ENCODE measurements around the gene MAPK4.

MAPK4 gene

DNA sequence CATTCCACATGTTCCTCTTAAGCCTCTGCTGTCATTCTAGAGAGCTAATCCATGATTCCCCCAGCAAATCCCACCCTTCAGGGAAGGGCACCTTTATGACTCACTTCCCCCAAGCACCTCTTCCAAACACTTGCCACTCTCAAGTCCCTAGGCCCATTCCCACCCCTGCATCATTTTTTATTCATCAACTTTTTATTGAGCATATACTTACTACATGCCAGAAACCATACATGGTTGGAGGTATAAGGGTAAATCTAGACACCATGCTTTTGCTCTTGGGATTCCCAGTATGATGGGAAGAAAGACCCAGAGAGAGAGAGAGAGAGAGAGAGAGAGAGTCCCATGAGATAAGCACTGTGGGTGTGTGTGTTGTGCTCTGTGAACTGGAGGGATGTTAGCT is 87.9 kb downstream of the MAPK4 start:
- Mint-ChIP-seq H3K27me3 (peaks cover 6% of the 10 kb centered on the region), H3K36me3 (no peaks in the 10 kb centered on the region), H3K4me1 (no peaks in the 10 kb centered on the region), H3K27ac (no peak overlapping the region), H3K9me3 (no peaks in the 10 kb centered on the region), H3K4me3 (no peak overlapping the region)
- ATAC-seq: no peak

DNA sequence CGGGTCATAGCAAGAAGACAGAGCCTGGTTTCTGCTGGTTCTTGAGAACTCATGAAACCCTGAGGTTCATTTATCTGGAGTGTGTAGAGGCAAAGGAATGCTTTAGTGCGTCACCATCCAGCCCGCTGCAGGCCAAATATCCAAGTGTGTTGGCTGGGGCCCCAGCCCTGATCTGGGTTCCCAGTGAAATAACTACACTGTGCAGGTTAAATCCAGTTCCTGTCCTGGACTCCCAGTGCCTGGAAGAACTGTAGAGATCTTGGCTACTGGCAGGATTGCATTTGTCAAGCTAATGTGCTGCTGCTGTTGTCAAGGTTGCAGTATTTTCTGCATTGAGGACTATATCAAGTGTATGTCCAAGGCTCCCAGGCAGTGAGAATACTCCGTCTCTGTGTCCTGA is 89.9 kb downstream of the MAPK4 start:
- Mint-ChIP-seq H3K27me3 (peaks cover 6% of the 10 kb centered on the region), H3K27ac (no peak overlapping the region), H3K4me3 (no peak overlapping the region), H3K4me1 (no peaks in the 10 kb centered on the region), H3K36me3 (no peaks in the 10 kb centered on the region), H3K9me3 (no peaks in the 10 kb centered on the region)
- no peak for ATAC-seq

DNA sequence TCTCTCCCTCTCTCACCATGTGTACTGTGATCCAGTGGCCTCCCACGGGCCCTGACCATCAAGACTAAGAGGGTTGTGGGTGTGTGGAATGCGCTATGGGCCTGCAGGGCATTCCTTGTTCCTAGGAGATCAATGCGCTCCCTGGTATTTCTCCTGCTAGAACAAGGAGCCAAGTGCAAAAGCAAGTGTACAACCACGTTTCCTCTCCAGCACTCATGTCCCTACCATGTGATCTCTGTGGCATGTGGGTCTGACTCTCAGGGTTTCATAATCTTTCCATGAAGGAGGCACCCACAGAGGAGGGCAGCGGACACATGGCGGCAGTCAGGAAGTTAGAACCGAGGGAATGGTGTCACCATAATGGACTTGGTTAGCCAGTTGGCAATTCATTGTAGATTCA is 91.4 kb downstream of the MAPK4 start:
- no peaks in the 10 kb centered on the region for H3K9me3 Mint-ChIP-seq
- H3K36me3 Mint-ChIP-seq: no peaks in the 10 kb centered on the region
- no peaks in the 10 kb centered on the region for H3K4me1 Mint-ChIP-seq
- H3K27ac Mint-ChIP-seq: no peak overlapping the region
- H3K27me3 Mint-ChIP-seq: peaks cover 18% of the 10 kb centered on the region
- H3K4me3 Mint-ChIP-seq: no peak overlapping the region
- no peak for ATAC-seq

DNA sequence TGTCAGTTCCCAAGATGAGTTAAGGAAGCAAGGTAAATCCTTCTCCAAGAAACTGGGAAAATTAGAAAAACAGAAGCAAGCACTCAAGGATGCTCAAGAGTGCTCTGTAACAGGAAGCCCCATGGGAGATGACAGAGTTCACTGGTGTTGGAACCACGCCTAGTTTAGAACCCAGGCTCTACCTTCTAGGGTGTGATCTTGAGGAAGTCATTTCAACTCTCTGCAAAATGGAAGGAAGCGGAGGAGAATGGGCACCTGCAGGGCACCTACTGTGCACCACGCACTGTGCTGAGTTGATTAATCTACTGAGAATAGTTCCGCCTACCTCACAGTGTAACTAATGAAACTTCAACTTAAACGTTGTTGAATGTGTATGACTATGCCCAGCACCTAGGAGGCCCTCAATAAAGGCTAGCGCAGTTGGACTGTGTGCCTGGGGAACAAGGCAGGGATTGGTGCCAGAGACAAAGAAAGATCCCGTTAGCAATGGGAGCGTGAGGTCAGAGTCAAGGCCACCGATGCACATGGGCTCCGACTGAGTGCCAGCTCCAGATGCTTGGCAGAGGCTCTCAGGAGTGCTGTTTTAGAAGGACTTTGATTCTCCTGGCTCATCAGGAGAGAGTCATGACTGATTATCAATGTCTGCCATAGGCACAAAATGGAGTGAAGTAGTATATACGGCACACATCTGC is 93.7 kb downstream of the MAPK4 start:
- peaks cover 18% of the 10 kb centered on the region for H3K27me3 Mint-ChIP-seq
- H3K4me3 Mint-ChIP-seq: no peak overlapping the region
- no peaks in the 10 kb centered on the region for H3K4me1 Mint-ChIP-seq
- no peaks in the 10 kb centered on the region for H3K9me3 Mint-ChIP-seq
- ATAC-seq: no peak
- H3K36me3 Mint-ChIP-seq: no peaks in the 10 kb centered on the region
- H3K27ac Mint-ChIP-seq: no peak overlapping the region

DNA sequence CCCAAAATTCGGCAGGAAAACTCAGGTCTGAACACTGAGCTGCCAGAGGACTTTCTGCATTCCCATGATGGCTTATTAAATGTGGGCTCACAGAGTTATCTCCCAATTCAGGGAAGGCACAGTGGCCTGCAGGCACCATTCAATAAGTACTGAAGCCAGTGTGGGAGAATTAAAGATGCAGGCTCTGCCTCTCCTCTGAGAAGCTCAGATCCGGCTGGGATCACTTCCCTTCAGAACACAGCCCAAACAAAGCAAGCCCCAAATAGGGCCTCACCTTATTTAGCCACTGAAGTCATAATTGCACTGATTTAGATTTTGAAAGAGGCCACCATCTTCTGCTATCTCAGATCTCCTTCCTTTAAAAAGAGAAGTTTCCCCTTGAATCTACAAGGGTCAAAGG is 94.3 kb downstream of the MAPK4 start:
- Mint-ChIP-seq H3K4me1 (no peaks in the 10 kb centered on the region), H3K4me3 (no peak overlapping the region), H3K27me3 (peaks cover 18% of the 10 kb centered on the region), H3K27ac (no peak overlapping the region), H3K9me3 (no peaks in the 10 kb centered on the region), H3K36me3 (no peaks in the 10 kb centered on the region)
- no peak for ATAC-seq

DNA sequence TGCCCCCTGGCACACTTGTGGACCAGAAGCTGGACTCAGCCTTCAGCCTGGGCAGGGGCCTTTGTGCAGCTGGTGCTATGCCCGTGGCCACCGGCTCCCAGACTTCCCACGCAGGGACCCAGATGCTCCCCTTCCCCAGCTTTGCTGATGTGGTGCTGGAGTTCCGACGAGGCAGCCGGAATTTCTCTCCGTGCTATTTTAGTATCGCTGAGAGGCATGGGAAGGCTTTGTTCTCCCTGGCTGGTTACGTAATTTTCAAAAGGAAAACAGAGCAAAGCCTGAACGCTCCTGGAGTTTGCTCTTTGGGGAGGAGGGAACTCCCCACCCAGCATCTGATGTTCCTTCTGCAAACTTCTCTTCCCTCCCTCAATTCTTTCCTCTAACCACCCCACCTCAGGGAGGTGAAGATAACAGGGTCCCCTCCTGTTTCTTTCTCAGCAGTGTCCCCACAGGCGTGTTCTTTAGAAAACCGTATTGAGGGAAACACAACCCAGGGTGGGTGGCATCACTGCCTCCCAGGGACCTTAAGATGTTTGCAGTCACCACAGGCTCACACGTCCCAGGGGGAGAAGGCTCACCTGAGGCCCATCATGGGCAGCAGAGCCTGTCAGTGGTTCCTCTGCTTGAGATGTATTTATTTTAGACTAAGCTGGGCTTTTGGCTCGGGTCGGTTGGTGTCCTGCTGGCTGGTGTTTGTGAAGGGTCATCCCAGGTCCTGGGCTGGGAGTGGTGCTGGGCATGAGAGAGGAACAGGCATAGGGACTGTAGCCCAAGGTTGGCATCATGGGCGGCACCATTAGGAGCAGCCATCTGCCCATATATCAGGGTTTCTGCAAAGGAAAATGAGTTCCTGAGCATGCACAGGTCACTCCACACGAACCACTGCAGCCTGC is 95.0 kb downstream of the MAPK4 start:
- Mint-ChIP-seq H3K9me3 (no peaks in the 10 kb centered on the region), H3K36me3 (no peaks in the 10 kb centered on the region), H3K27ac (no peak overlapping the region), H3K4me3 (no peak overlapping the region), H3K27me3 (peaks cover 18% of the 10 kb centered on the region), H3K4me1 (no peaks in the 10 kb centered on the region)
- ATAC-seq: no peak

DNA sequence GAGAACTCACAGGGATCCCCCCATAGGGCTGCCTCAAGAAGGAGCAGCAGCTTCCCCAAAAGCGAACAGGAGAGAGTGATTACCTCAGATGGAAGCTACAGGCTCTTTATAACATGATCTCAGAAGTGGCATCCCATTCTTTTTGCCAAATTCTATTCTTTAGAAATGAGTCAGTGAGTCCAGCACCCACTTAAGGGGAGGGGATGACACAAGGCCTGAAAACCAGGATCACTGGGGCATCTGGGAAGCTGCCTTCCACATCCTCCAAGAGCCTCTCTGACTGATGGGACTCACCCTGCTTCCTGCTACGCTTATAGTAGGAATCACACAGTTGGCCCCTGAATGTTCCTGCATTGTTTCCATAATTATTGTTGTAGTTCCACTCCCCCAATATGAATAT is 96.5 kb downstream of the MAPK4 start:
- Mint-ChIP-seq H3K36me3 (no peaks in the 10 kb centered on the region), H3K9me3 (no peaks in the 10 kb centered on the region), H3K27me3 (peaks cover 12% of the 10 kb centered on the region), H3K27ac (no peak overlapping the region), H3K4me3 (no peak overlapping the region), H3K4me1 (no peaks in the 10 kb centered on the region)
- ATAC-seq: no peak

DNA sequence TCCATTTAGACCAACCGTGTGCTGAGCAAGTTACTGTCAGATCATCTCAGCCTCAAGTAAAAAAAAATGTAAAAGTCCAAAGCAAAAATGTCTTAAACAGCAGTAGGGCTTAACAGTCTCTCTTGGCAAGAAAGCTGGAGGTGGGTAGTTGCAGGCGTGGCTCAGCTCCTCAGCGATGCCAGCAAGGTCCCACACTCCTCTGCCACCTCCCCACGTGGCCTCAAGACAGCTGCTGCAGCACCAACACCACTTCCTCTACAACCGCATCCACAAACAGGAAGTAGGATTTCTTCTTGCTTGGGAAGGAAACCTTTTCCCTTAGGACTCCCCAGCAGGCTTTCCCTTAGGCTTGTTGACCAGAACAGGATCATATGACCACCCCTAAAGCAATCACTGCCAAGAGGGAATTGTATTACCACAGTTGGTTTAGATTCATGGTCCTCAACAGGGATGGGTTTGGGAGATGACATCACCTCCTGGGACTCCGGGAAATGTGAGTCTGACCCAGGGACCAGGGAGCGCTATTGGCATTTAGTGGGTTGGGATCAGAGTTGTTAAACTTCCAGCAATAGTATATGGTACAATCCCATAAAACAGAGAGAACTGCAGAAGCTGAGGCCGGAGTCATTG is 97.1 kb downstream of the MAPK4 start:
- Mint-ChIP-seq H3K9me3 (peaks cover 1% of the 10 kb centered on the region), H3K27me3 (peaks cover 12% of the 10 kb centered on the region), H3K36me3 (no peaks in the 10 kb centered on the region), H3K27ac (no peak overlapping the region), H3K4me3 (no peak overlapping the region), H3K4me1 (no peaks in the 10 kb centered on the region)
- no peak for ATAC-seq

DNA sequence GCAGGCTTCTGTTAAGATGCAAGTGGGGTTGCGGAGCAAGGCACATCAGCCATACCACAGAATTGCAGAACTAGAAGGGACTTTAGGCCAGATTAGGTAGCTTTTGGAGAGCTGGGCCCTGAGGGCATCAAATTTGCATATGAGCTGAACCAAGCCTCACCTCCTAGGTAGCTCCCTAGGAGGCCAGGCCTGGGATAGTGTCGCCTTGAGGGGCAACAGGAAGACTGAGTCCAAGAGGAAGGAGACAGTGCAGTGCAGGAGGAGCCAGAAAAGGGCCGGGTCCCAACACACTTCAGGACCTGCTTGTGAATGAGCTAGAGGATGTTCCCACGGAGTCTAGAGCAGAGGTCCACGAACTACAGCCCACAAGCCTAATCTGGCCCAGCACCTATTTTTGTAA is 98.7 kb downstream of the MAPK4 start:
- Mint-ChIP-seq H3K4me1 (no peaks in the 10 kb centered on the region), H3K27ac (no peak overlapping the region), H3K9me3 (peaks cover 5% of the 10 kb centered on the region), H3K4me3 (no peak overlapping the region), H3K27me3 (peaks cover 12% of the 10 kb centered on the region), H3K36me3 (no peaks in the 10 kb centered on the region)
- no peak for ATAC-seq

DNA sequence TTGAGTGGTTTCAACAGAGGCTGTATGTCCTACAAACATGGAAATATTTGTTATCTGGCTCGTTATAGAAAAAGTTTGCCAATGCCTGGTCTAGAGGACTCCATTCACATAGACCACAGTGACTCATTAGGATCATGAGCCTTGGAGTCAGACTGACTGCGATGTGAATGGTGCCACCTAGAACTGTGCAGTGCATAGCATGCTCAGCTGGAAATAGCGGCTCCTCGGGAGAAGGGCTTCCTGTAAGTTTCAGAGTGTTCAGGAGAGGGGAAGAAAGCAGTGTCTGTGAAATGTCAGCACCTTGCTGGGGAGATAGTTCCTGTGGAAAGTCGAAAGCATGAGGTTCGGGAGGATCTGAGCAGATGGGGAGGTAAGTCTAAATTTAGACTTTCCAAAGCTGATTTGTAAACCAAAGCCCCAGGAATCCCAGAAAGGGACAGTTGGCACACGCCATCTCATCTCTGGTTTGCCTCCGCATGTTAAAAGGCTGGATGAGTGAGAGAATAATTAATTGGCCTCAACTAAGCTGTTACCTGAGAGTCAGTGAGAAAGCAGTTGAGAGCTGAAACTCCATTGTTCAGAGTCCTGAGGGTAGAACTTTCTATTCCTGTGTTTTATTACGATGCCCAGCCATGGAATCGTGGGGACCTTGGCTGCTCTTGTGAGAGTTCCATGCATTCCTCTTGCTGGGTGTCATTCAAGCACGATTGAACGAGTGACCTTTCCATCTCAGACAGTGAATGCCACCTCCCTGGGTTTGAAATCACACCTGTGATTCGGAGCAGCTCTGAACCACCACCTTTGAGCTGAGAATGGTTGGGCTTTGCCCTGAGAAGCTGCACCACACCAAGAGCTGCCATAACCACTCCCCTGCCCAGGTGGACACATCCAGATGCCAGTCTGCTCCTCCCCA is 99.5 kb downstream of the MAPK4 start:
- Mint-ChIP-seq H3K4me3 (no peak overlapping the region), H3K27me3 (peaks cover 12% of the 10 kb centered on the region), H3K27ac (no peak overlapping the region), H3K4me1 (no peaks in the 10 kb centered on the region), H3K36me3 (no peaks in the 10 kb centered on the region), H3K9me3 (peaks cover 5% of the 10 kb centered on the region)
- no peak for ATAC-seq

DNA sequence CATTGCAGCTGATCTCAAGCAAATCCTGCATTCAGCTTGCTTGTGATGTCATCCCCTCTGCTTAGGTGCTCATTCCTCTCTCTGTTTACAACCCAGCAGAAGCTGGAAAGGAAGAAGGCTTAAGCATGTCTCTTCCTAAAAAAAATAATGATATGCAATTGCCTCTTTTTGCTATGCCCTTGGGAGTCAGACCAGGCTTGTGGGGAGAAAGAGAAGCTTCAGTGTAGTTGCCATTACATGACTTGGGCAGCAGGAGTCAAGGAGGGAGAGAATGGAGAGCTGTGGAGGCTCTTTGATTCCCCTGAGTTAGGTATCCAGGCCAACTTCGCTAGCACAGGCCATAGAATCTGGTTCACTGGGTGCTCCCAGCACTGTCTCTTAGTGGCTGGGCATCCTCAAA is 101.1 kb downstream of the MAPK4 start:
- H3K27ac Mint-ChIP-seq: no peak overlapping the region
- H3K36me3 Mint-ChIP-seq: no peaks in the 10 kb centered on the region
- H3K9me3 Mint-ChIP-seq: peaks cover 5% of the 10 kb centered on the region
- H3K4me1 Mint-ChIP-seq: no peaks in the 10 kb centered on the region
- no peak overlapping the region for H3K4me3 Mint-ChIP-seq
- no peak for ATAC-seq
- peaks cover 2% of the 10 kb centered on the region for H3K27me3 Mint-ChIP-seq

DNA sequence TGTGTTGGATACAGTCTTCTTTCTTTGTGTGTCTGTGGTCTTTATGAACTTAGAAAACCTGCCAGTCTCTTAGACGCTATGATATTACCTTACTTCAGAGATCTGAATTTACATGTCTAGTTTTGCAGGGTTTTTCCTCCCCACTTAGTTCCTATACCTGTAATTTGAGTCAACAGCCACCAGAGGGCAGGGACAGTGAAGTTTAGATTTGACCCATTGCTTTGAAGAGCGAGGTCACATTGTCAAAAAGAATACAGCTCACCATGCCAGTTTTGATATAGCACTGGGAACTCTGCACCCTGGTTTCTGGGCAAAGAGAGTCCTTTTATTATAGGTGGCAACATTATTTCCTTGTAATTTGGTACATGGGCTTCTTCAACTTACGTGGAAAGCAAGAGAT is 102.3 kb downstream of the MAPK4 start:
- H3K4me3 Mint-ChIP-seq: no peak overlapping the region

DNA sequence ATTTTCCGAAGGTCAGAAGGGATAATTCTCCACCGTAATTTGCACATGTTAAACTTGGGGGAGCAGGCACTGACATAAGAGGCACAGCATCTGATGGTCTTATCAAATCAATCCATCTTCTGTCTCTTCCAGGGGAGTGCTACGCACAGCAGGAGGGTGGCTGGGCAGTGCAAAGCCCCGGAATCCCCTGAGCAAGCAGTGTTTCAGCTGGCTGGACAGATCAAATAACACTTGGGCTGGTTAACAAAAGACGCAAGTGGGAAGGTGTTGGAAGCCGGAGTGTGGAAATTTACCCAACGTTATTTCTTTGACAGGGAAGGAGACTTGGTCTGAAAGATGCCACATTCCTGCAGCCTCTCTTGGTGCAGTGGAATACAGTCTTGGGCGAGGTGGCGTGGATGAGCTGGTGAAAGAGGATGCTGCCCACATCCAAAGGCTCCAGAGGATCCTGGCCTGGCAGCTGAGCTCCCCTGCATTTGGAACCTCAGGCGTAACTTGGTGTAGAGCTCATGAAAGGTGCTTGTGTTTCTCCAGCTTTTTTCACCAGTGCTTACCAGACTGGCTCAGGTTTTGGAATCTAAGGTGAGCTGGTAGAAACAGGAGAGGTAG is 103.0 kb downstream of the MAPK4 start:
- ATAC-seq: no peak
- no peaks in the 10 kb centered on the region for H3K4me1 Mint-ChIP-seq
- no peaks in the 10 kb centered on the region for H3K36me3 Mint-ChIP-seq
- H3K27ac Mint-ChIP-seq: no peak overlapping the region
- H3K9me3 Mint-ChIP-seq: peaks cover 5% of the 10 kb centered on the region
- H3K27me3 Mint-ChIP-seq: peaks cover 6% of the 10 kb centered on the region
- no peak overlapping the region for H3K4me3 Mint-ChIP-seq

More for the DNA sequence above, 102.3 kb downstream of the MAPK4 start:
- no peak for ATAC-seq
- H3K9me3 Mint-ChIP-seq: peaks cover 5% of the 10 kb centered on the region
- no peaks in the 10 kb centered on the region for H3K4me1 Mint-ChIP-seq
- H3K36me3 Mint-ChIP-seq: no peaks in the 10 kb centered on the region
- H3K27ac Mint-ChIP-seq: no peak overlapping the region
- H3K27me3 Mint-ChIP-seq: no peaks in the 10 kb centered on the region

DNA sequence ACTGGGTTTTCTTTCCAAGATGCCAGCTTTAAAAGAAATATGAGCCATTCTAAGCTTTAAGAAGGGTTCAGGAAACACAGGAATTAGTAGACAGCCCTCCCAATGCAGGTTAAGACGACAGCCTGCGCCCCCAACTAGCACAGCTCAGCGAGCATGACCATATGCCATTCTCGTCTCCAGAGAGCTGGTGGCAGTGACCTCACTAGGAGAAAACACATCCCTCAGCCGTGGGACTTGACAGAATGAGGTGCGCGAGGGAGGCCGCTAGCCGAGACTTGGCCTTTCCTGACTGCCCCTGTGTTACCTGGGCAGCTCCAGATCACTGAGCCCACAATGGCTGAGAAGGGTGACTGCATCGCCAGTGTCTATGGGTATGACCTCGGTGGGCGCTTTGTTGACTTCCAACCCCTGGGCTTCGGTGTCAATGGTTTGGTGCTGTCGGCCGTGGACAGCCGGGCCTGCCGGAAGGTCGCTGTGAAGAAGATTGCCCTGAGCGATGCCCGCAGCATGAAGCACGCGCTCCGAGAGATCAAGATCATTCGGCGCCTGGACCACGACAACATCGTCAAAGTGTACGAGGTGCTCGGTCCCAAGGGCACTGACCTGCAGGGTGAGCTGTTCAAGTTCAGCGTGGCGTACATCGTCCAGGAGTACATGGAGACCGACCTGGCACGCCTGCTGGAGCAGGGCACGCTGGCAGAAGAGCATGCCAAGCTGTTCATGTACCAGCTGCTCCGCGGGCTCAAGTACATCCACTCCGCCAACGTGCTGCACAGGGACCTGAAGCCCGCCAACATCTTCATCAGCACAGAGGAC is 103.9 kb downstream of the MAPK4 start:
- ATAC-seq: no peak
- Mint-ChIP-seq H3K27me3 (peaks cover 6% of the 10 kb centered on the region), H3K27ac (no peak overlapping the region), H3K9me3 (peaks cover 5% of the 10 kb centered on the region), H3K36me3 (no peaks in the 10 kb centered on the region), H3K4me3 (no peak overlapping the region), H3K4me1 (no peaks in the 10 kb centered on the region)
